Thoracic aorta (tissue), 2 donors: ENCODE measurements around the gene UBE2D4. TPM values are rescaled to one million over a fixed set of nuclear protein-coding genes. Genes with fewer than 3 reads are reported as not detected.
"Not testable (repeated sequence)": the region's sequence is repeated elsewhere in the genome, so short reads cannot be mapped to it uniquely, and the experiment has no call there.

ENCODE experiments used
- ATAC-seq: fragments of 150-250 bp; one replicate; pipeline ENCODE4 v1.8.0; 2017; ENCODE audit warnings: low read depth; ENCODE audit not compliant: insufficient number of reproducible peaks, low FRiP score
- DNase-seq: peaks from one replicate; pipeline ENCODE4 v3.0.0-alpha.2; 2020; ENCODE audit warnings: low spot score
- H3K27ac ChIP-seq, 2 donors: fragments of 200-600 bp; sonication (generic); 1 replicate in 1 of 2; 2 replicates in 1 of 2; pipeline ENCODE4 v1.5.1; 2016; ENCODE audit warnings: mild to moderate bottlenecking in 2 of 2, moderate library complexity in 2 of 2
- H3K27me3 ChIP-seq: fragments of 200-600 bp; sonication (generic); replicated peaks from 2 replicates; pipeline ENCODE4 v1.6.0; 2016; ENCODE audit warnings: mild to moderate bottlenecking; ENCODE audit not compliant: insufficient read depth
- H3K36me3 ChIP-seq: fragments of 200-600 bp; sonication (generic); one replicate; pipeline ENCODE4 v1.5.1; 2016
- H3K4me1 ChIP-seq, 2 donors: fragments of 200-600 bp; sonication (generic); 1 replicate in 1 of 2; 2 replicates in 1 of 2; pipeline versions ENCODE4 v1.5.1 to v1.6.0; 2016; ENCODE audit warnings: low read depth in 2 of 2, mild to moderate bottlenecking in 1 of 2; ENCODE audit not compliant: control insufficient read depth in 1 of 2
- H3K4me3 ChIP-seq: fragments of 200-600 bp; sonication (generic); 2 replicates; pipeline ENCODE4 v1.5.1; 2016; ENCODE audit warnings: mild to moderate bottlenecking
- H3K9me3 ChIP-seq: fragments of 200-600 bp; sonication (generic); 2 replicates; pipeline ENCODE4 v1.5.1; 2016
- total RNA-seq, 2 donors: library from RNA; depleted of rRNA; stranded (reverse); fragments of >200 nt; gene quantifications; one replicate each; pipeline versions ENCODE4 v1.1.0 to v1.2.3, GENCODE V29; 2016
- TF ChIP-seq, protein P1 (sequence below): fragments of 200-600 bp; sonication (generic); IDR thresholded peaks from one replicate; pipeline ENCODE4 v1.5.1; 2019; ENCODE audit warnings: antibody characterized with exemption

UBE2D4 gene
- total RNA-seq, 2 donors from 2014 or later: 28.7 to 35.1 TPM

DNA sequence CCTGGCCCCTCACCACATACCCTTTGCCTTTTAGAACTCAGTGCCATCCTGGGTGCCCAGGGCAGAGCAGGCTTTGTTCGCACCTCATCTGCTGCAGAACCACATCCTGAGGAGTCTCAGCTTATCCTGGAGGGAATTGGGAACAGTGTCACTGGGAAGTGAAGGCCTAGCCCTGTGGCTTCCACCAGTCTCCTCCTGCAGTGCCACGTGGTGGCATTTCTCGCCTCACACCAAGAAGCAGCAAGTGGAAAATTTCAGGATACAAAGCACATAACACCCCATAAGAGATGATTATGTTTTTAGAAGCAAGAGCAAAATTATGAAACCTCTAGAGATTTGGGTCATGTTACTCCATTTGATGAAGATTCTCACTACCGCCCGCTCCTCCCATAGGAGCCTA lies 26.8 kb downstream of the UBE2D4 start:
- ATAC-seq (no peak), DNase-seq (no peak)
- H3K4me1 ChIP-seq: no peaks in the 10 kb centered on the region
- peaks cover 26% of the 10 kb centered on the region for H3K36me3 ChIP-seq
- H3K27me3 ChIP-seq: no peaks in the 10 kb centered on the region
- no peaks in the 10 kb centered on the region for H3K9me3 ChIP-seq
- TF ChIP-seq, protein P1, sequence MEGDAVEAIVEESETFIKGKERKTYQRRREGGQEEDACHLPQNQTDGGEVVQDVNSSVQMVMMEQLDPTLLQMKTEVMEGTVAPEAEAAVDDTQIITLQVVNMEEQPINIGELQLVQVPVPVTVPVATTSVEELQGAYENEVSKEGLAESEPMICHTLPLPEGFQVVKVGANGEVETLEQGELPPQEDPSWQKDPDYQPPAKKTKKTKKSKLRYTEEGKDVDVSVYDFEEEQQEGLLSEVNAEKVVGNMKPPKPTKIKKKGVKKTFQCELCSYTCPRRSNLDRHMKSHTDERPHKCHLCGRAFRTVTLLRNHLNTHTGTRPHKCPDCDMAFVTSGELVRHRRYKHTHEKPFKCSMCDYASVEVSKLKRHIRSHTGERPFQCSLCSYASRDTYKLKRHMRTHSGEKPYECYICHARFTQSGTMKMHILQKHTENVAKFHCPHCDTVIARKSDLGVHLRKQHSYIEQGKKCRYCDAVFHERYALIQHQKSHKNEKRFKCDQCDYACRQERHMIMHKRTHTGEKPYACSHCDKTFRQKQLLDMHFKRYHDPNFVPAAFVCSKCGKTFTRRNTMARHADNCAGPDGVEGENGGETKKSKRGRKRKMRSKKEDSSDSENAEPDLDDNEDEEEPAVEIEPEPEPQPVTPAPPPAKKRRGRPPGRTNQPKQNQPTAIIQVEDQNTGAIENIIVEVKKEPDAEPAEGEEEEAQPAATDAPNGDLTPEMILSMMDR: no peak
- H3K4me3 ChIP-seq: no peak overlapping the region
- H3K27ac ChIP-seq: no peak overlapping the region

GRCh38 chr7:43954524-43955228 lies 28.4 kb downstream of the UBE2D4 start:
- TF ChIP-seq, protein P1: peak; percentile 15
- DNase-seq: no peak
- H3K36me3 ChIP-seq: peaks cover 16% of the 10 kb centered on the region
- ATAC-seq: no peak
- H3K4me1 ChIP-seq: no peaks in the 10 kb centered on the region
- no peak overlapping the region for H3K27ac ChIP-seq
- H3K27me3 ChIP-seq: no peaks in the 10 kb centered on the region
- H3K4me3 ChIP-seq: no peak overlapping the region
- no peaks in the 10 kb centered on the region for H3K9me3 ChIP-seq

GRCh38 chr7:43956027-43956426 lies 29.8 kb downstream of the UBE2D4 start:
- TF ChIP-seq, protein P1: no peak
- Histone ChIP-seq H3K4me3 (no peak overlapping the region), H3K9me3 (no peaks in the 10 kb centered on the region), H3K36me3 (peaks cover 10% of the 10 kb centered on the region), H3K27ac (no peak overlapping the region), H3K27me3 (no peaks in the 10 kb centered on the region), H3K4me1 (no peaks in the 10 kb centered on the region)
- no peak for ATAC-seq
- no peak for DNase-seq

DNA sequence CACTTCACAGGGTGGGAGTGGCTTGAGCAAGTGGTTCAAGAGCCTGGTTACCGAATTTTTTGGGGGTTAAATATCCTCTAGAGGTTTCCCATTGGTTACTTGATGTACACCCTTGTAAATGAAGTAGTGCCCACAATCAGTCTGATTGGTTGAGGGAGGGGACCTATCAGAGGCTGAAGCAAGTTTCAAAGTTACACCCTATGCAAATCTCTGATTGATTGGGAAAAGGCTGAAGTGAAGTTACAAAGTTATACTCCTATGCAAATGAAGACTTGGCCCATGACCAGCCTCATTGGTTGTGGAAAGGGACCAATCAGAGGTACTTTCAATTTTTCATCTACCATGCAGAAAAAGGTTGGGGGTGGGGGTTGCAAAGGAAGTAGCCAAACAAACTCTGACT lies 34.7 kb downstream of the UBE2D4 start:
- DNase-seq (no peak), ATAC-seq (no peak)
- H3K9me3 ChIP-seq: no peaks in the 10 kb centered on the region
- no peak overlapping the region for H3K4me3 ChIP-seq
- H3K27ac ChIP-seq: no peak overlapping the region
- peaks cover 7% of the 10 kb centered on the region for H3K36me3 ChIP-seq
- TF ChIP-seq, protein P1: no peak
- no peaks in the 10 kb centered on the region for H3K27me3 ChIP-seq
- H3K4me1 ChIP-seq: no peaks in the 10 kb centered on the region

- H3K36me3 ChIP-seq, ATAC-seq, H3K4me1 ChIP-seq, H3K4me3 ChIP-seq, DNase-seq, H3K9me3 ChIP-seq, H3K27ac ChIP-seq, H3K27me3 ChIP-seq: not testable (repeated sequence)
Measured at GRCh38 chr7:43966392-43966791, 40.2 kb downstream of the UBE2D4 start.

- not testable (repeated sequence) for DNase-seq
- ATAC-seq: peak; percentile 59
Measured at GRCh38 chr7:43968172-43969040, 42.2 kb downstream of the UBE2D4 start.

DNA sequence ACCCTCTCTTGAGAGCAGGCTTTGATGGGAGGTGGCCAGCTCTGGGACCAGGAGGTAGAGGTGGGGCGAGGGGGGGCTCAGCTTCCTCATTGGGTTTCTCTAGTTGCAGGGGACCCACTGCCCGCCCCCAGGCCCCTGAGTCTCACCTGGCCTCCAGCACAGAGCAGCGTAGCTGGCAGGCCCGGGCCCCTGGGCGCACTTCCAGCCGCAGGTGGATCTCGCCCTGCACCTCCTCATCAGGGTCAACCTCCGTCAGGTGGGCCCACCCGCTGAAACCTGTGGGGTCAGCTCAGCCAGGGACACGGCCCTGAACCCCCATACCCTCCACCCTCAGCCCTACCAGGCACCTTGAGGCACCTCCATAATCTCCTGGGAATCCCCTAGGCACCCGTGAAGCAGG lies 43.4 kb downstream of the UBE2D4 start:
- H3K27ac ChIP-seq, H3K4me1 ChIP-seq, H3K27me3 ChIP-seq, ATAC-seq, H3K9me3 ChIP-seq, H3K36me3 ChIP-seq, H3K4me3 ChIP-seq, DNase-seq: not testable (repeated sequence)

More at GRCh38 chr7:43968172-43969040, 42.2 kb downstream of the UBE2D4 start:
- H3K9me3 ChIP-seq, H3K4me1 ChIP-seq, H3K27me3 ChIP-seq, H3K36me3 ChIP-seq, H3K27ac ChIP-seq, H3K4me3 ChIP-seq: not testable (repeated sequence)

- not testable (repeated sequence) for H3K9me3 ChIP-seq, H3K4me1 ChIP-seq, H3K36me3 ChIP-seq, H3K4me3 ChIP-seq, ATAC-seq, H3K27ac ChIP-seq, H3K27me3 ChIP-seq, DNase-seq
Measured at GRCh38 chr7:43970698-43971097, 44.5 kb downstream of the UBE2D4 start.
